GM21423 (cell line): ENCODE data around the gene CACHD1.
"Not testable (repeated sequence)": the region's sequence is repeated elsewhere in the genome, so short reads cannot be mapped to it uniquely, and the experiment has no call there.

ENCODE experiments used
- ATAC-seq: cut with Tn5 transposase; IDR thresholded peaks from one replicate; pipeline ENCODE4 v1.9.1; 2021; ENCODE audit warnings: mild to moderate bottlenecking, moderate library complexity; ENCODE audit not compliant: unreplicated experiment

CACHD1 gene

DNA sequence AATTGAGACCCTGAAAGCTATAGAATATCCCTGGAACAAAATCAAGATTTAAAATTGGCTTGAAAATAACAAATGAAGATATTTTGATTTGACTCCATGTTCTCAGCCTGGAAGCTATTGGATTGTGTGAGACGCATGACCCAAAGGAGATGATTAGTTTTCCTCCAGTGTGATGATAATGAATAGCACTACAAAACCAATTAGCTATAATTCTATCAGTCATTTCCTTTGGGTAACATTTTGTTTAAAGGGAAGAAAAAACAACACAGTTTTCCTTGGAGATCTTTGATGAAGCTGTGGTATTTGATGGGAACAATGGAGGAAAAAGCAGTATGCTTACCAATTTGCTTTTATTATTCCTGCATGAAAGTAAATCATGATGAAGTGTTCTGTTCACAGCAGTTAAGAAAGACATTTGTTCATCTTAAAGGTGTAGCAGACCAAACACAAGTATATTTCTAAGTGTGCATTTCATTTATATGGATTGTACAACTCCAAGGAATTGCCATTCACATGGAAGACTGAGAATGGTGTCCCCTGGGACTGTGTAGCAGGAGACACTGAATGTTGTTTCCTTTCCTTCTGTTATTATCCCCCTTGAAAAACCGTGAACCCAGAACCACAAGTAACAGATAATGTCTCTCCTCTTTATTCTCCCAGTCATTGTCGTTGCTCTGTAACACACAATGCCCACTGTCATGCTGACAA is 111.4 kb downstream of the CACHD1 start:
- no peak for ATAC-seq

DNA sequence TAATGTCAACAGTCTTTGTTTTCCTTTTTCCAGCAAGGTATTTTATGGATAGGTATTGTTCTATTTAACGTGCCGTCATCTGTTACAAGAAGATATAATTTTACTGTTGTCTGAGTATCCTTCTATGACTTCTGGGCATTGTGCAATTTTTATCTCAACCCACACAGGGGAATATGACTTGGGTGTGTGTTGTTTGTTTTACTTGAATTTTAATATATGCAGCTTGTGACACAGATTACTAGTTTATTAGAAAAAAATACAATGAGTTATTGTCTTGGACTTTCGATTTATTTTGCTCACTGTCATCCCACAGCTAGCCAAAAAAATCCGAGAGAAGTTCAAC is 111.9 kb downstream of the CACHD1 start:
- ATAC-seq, result no peak

DNA sequence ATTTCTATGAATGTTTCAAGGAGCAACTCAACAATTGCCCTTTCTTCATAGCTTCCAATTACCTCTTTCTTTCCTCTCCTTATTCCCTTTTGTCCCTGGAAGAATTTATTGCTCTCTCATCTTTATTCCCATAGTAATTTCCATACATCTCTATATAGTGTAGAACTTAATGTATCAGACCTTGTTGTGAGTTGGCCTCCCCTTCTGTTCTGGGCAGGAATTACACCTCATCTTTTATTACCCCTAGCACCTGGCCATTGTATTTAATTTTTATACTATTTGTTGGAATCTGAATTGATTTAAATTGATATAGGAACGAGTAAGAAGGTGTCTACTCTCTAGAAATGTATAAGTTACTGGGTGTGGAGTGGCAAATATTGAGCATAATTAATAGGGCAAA is 114.5 kb downstream of the CACHD1 start:
- ATAC-seq, result no peak

DNA sequence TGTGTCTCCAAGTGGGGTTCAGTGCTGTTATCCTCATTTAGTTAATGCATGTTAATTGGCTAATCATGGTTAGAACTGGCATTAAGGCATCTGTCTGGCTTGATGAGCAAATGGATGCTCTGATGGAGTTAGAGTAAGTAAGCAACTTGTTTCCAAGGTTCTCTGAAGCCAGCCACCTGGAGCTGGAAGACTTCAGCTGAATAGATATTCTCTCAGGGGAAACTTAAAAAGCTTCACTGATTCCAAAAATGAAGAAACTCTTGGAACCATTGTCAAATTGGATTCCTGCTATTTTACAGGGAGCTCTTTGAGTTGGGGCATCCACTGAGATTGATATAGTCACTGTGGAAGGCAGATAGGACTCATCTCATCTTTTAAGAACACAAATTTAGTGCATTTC is 118.9 kb downstream of the CACHD1 start:
- no peak for ATAC-seq

DNA sequence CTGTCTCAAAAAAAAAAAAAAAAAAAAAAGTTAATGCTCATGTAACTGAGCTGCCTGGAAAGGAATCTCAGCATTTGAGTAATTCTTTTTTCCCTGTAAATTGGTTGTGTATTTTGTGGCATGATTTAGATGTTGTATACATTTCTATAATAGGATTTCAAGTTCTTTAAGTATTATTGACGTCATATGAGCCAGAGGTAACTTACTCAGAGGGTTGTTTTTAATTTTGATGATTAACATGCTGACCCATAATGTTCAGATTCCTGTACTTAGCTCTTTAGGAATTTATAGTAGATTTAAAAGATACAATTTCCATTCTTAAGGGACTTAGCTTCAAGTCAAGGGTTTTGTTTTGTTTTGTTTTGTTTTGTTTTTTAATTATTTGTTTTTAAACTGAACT is 120.4 kb downstream of the CACHD1 start:
- ATAC-seq, result no peak

DNA sequence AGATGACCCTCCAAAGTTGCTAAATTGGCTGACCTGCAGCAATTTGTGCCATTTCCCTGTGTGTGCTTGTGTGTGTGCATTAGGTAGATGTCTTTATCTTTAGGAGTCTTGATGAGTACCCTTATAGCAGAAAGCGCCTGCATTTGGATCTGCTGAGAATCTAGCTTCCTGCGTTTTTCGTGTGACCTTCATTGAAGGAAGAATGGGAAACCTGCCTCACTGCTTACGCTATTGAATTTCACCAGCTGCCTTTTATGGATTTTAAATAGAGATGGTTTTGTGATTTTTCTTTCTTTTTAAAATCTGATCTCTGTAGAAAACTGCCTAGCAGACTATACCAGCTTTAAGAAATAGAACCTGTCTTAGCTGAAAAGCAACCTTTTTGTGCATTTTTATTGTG is 124.5 kb downstream of the CACHD1 start:
- no peak for ATAC-seq

DNA sequence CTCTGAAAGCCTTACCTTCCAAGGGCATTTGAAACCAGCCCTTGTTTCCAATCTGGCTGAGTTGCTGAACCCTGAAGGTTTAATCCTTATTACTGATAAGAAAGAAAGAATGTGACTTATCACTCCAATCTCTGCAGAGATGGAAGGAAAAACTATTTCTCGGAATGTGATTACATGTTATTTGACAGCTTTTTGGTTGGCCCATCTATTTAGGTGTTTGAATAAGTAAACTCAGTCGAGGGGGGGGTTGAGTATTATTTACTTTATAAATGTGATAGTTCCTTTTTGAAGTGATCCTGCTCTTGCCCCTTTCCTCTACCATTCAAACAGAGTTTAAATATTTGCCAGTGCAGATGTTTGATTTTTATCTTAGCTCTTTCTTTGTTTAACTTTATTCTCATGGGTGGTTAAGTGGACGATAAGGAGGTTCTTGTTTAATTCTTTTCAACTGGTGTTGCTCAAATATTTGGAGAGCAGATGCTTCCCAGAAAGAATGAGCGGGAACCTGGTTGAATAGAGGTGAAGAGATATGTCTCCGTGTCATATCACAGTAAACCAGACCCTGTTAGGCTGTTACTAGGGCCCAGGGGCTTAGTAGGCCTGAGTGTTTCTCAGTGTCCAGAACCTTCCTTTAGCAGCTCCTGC is 126.1 kb downstream of the CACHD1 start:
- no peak for ATAC-seq

DNA sequence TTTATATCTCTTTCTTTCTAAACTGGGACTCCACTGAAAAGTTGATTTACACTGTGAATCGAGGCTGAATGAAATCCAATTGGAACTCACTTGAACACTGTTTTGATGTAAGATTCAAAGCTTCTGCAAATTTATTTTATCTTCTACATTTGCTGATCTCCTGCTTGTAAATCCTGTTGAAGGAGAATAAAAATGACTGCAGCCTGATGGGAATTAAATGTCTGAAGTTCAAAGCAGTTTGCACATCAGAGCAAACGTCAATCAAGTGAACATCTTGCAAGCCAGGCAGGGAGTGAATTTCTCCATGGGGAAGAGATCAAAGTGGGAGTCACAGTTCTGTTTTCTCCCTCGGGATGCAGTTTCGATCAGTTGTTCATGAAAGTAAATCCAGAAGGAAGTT is 127.2 kb downstream of the CACHD1 start:
- ATAC-seq, result no peak

DNA sequence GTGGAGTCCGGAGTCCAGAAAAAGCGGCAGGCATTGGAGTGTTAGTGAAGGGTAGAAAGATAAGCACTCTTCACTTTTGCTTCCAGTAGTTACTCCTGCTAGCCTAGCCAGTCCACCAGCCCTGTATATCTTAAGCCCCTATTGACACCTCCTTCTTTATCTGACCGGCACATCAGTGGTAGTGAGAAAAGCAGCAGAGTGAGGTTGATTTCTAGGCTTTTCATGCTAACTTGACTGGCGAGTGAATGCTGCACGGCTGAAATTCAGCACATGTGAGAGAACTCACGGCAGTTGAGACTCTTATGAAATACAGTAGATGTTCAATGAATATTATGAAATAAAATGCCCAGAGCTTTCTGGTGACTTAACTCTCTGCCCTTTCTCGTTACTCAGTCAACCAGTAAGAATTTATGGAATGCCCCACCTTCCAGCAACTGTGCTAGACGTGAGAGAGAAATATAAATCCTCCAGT is 128.2 kb downstream of the CACHD1 start:
- no peak for ATAC-seq

DNA sequence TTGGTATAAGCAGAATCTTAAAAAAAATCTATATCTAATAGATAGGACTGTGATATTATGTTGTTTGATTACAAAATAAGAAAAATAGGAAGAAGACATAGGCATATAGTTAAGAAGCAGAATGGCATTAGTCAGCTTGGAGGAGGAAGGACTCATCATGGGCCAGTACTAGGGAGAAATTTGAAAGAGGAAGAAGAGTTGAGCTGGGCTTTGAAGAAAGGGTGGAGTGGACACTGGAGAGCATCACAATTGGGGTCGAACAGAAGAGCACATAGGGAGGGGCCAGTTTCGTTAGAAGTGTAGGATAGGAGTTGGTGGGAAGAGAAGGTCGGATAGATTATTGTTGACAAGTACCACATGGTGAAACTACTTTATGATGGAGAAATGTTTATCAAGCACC is 129.3 kb downstream of the CACHD1 start:
- no peak for ATAC-seq

DNA sequence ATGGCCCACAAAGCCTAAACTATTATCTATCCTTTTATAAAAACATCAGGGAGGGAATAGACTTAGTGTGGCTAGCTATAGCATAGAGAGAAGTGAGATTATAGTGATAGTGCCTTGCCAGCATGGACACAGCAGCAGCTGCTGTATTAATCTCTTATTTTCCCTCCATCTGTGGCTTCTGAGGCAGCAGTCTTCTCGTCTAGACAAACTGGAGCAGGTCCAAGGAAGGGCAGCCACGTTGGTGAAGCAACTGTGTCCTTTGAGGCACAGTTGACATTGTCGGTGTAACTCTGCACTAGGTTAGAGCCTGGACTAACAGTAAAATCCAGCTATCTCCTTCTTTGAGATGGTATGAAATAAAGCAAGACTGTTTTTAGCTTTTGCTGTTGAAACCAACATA is 131.3 kb downstream of the CACHD1 start:
- no peak for ATAC-seq

DNA sequence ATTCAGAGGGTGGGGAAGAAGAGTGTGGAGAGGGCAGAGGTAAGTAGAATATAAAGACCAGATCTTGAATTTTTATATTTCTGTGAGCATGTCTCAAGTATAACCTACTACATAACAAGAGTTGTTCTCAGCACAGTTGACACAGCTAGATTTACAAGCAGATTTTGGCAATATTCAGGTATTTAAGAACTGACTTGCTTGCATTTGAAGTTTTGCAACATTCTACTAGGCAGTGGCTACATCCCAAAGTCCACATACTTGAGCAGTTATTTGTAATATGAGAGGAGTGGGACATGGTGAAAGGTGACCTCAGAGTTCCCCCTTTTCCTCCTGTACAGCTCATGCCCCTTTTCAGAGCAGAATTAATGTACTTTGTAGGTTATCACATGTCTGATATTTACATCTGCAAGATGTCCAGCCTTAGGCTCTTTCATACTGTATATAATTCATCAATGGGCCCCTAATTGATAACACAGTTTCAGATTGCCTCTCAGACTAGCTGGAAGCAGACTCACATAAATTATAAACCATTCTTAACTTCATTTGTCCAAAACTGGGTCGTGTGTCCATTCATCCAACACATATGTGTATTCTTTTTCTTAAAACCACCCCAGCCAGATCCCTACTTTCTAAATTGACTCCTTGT is 138.2 kb downstream of the CACHD1 start:
- ATAC-seq, result no peak

DNA sequence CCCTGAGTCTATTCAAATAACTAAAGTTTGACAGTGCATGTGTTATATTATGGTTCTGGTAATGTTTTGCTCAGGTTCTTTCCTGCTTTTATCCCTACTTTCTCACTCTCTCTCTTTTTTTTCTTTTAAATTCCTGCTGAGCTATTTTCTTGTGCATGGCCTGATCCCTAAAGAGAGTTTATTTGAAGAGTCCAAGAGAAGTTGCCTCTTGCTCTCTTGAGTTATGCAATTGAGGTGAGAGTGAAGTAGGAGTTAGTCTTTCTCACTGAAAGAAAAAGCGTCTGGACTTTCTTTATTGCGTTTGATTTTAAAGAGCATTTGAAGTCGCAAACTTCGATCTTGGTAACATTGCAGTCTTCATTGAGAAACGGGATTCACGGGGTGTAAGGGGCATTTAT is 138.7 kb downstream of the CACHD1 start:
- no peak for ATAC-seq

DNA sequence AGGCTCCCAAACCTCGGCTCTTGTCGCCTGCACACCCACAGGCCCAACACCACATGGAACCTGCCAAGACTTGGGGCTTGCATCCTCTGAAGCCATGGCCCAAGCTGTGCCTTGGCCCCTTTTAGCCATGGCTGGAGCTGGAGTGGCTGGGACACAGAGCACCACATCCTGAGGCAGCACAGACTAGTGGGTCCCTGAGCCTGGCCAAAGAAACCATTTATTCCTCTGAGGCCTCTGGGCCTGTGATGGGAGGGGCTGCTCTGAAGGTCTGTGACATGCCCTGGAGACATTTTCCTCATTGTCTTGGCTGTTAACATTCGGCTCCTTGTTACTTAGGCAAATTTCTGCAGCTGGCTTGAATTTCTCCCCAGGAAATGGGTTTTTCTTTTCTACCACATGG is 141.0 kb downstream of the CACHD1 start:
- ATAC-seq, result not testable (repeated sequence)

DNA sequence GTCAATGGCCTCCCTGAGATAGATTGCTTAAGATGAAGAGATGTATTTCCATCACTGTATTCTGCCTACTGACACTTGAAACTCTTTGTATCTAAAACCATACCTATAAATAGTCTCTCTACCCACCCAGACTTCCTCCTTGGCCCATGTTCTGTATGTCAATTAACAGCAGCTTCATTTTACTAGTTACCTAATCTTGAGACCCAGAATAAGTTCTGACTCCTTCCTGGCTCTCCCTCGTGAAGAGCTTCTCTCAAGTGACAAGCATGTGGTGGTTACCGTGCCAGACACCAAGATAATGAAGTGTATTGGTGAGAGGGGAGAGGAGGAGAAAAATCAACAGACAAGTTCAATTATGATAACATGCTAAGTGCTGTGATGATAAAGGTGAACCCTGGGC is 146.1 kb downstream of the CACHD1 start:
- no peak for ATAC-seq

DNA sequence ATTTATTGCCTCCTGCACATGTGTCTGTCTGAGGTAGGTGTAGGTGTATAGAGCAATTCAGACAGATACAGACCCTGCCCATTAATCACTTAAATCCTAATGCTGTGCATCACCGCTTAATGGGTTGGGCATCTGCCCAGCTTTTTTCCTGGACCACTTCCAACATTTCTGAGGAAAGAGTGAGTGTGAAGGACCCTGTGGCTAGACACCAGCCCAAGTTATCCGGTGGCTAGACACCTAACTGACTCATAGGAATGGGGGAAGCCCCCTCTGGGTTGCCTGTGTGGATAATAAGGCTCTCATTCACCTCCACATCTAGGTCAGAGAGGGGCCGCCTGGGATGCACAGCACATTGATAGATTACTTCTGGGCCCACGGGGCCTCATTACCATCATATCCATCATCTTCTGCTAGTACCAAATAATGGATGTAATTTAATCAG is 153.8 kb downstream of the CACHD1 start:
- no peak for ATAC-seq

DNA sequence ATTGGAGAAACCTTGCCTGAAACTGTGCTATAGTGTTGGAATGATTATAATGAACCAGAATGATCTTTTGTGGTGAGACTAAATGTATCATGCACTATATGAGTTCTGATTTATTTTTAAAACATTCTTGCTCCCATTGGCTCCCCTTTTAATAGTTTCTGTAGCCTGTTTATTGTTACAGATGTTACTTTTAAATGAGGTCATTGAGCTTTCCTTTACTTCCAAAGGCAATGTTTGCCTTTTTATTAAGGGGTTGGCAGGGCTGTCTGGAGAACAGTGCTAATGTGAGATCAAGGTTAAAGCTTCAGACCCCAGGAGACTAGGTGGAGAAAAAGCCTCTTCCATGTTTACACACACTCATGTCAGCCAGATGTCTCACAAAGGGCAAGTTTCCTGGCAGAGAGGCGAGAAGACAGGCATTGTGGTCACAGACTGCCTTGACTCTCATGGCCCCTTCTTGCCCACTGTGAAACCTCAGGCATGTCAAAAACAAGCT is 154.3 kb downstream of the CACHD1 start:
- ATAC-seq, result no peak

DNA sequence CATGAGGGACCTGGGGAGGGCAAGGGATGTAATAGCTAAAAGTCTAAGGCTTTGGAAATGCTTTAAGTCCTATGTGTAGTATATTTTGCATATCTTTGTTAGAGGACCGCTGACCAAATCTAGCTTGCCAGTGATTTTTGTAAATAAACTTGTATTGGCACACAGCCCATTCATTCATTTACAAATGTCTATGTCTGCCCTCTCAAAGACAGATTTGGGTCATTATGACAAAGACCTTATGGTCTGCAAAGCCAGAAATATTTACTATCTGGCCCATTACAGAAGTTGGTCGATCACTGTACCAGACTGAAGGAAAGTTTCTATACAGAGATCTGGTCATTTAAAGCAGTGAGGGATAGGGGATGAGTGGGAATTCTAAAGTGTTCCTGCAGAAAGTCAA is 154.9 kb downstream of the CACHD1 start:
- ATAC-seq, result no peak

DNA sequence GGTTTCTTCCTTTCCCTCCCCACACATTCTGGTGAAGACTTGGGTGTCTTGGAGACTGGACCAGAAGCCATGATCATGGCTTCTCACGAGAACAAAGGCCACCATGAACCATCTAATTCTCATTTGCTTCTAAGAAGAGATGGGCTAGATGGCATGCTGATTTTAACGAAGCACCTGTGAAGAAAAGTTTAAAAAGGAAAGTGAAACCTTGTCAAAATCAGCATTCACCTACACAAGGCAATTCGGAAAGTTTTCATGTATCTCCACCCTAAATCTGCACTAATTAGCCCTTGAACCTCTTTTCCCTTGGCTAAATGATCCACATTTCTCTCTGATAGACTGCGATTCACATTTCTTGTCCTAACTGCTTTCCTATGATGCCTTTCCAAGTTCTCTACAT is 160.7 kb downstream of the CACHD1 start:
- no peak for ATAC-seq

DNA sequence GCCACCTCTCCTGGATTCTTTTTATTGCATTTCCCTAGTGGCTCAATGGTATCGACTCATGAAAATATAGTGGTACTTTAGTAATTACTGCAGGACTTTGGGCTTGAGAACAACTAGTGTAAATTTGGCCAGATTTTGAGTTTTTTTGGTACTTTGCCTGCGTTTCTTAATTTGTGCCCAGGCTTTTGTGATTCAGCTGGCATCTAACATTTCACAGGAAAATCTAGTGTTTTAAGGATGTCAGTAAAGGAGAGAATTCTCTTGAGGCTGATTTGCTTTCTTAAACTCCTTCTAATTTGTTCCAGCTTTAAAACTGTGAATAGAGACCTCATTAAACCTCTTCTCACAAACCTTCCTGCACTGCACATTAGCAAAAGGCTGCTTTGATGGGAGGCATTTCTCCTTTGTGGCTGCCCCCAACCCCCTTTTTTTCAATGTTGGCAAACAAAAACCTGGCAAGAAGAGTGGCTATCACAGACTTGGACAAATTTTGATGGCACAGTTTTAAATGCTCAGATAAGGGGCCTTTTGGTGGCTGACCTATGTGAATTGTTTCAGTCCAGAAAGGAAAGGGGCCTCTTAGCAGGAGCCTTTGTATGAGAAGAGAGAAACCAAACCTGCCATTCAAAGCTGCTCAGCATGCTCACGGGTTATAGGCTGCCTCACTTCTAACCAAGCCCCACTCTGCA is 161.6 kb downstream of the CACHD1 start:
- no peak for ATAC-seq

DNA sequence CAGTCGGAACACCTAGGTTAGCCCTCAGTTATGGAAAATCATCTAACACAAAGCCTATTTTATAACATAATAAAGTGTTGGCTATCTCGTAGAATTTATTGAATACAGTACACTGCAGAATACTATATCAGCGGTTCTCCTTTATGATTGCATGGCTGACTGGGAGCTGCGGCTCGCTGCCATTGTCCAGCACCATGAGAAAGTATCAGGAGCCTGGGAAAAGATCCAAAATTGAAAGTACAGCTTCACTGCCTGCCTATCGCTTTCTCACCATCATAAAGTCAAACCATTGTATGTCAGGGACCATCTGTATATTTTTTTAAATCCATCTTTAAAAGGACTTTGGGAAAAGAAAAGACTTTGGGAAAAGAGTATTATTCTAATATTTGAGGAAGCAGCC is 163.0 kb downstream of the CACHD1 start:
- no peak for ATAC-seq

DNA sequence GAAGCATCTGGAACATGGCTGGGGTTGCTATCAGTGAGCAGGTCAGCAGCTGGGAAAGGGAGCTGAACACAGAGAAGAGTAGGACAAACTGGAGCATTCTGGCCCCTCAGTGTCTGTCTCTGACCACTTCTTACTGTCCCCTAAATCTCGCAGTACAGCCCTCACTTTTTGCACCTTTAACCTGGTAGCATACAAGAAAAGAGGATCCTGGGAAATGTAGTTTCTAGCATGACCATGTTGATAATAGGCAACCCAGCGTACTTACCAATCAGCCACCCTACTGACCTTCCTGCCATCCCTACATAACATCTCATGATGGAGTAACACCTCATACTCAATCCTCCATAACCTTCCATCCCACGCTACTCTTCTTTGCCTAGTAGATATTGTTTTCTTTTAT is 175.8 kb downstream of the CACHD1 start:
- no peak for ATAC-seq
